ENCODE results near the gene TPRG1. TPM values are rescaled to one million over a fixed set of nuclear protein-coding genes. Genes with fewer than 3 reads are reported as not detected.

Gene TPRG1
- total RNA-seq, 2 donors from 2014 or later, result 2.1 to 4.6 TPM

DNA sequence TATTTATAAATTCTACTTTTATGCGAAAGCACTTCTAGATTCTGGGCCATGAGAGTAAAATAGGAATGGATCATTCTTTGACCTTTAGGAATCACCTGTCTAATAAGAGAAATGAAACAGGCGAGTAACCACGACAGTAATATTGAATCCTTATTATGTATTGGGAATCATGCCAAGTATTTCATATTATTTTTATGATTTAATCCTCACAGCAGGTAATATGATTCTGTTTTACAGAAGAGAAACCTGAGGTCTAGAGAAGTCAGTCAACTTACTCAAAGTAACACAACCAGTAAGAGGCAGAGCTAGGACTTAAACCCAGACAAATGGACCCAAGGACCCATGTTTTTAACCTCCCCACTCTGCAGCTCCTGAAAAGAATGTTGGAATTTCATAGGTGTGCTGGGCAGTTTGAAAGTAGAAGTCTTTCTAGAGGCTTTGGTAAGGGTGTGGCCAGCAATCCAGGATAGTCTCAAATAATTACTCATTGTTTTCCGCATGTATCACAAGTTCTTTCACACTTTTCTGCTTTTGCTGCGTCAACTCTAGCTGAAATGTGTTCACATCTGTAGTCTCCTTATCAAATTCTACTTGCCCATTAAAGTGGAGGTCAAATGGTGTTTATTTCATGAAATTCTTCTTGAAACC lies 181.7 kb downstream of the TPRG1 start:
- no peak overlapping the region for H3K27ac ChIP-seq
- intact Hi-C loops (cut with DNase I), result no loop called here
- no peak for ATAC-seq

DNA sequence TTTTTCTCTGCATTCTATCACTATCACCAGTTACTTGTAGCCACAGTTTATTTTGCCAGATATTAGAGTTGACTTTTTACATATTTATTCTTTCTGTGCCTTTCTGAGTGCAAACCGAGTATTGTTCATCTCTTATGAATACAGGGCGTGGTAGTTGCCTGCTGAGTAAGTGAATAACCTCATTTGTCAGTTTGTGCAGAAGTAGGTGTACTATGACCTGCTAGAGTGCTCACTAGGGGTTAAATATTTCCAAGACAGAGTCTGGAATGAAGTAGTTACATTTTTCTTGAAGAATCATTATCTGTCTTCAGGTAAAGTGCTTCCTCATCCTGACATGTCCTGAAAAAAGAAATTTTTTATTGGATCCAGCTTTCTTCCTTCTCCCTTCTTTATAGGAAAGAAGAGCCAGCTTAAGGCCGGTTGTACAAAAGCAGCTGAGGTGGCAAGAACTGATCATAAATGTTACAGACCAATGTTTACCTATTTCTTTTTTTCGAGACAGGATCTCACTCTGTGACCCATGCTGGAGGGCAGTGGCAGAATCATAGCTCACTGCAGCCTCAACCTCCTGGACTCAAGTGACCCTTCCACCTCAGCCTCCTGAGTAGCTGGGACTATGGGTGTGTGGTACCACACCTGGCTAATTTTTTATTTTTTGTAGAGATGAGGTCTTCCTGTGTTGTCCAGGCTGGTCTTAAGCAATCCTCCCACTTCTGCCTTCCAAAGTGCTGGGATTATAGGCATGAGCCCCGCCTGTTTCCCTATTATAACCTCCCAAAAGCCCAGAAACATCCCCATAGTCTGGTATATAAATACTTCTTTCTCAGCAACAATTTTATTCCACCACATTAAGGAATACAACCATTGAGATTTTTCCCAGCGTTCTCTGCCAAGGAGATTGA lies 182.5 kb downstream of the TPRG1 start:
- no peak overlapping the region for H3K4me3 ChIP-seq
- no peaks in the 10 kb centered on the region for H3K9me3 ChIP-seq
- no peaks in the 10 kb centered on the region for H3K36me3 ChIP-seq (replicated peaks in 1 of 2; ENCODE audit: insufficient read depth in 1 of 2, low read depth in 2 of 2)
- no peaks in the 10 kb centered on the region for H3K27me3 ChIP-seq
- H3K27ac ChIP-seq, result no peak overlapping the region
- H3K4me1 ChIP-seq, result no peaks in the 10 kb centered on the region
- TF ChIP-seq POLR2A (IDR thresholded peaks at IDR 0.05), result no peak
- TF ChIP-seq, protein P1, sequence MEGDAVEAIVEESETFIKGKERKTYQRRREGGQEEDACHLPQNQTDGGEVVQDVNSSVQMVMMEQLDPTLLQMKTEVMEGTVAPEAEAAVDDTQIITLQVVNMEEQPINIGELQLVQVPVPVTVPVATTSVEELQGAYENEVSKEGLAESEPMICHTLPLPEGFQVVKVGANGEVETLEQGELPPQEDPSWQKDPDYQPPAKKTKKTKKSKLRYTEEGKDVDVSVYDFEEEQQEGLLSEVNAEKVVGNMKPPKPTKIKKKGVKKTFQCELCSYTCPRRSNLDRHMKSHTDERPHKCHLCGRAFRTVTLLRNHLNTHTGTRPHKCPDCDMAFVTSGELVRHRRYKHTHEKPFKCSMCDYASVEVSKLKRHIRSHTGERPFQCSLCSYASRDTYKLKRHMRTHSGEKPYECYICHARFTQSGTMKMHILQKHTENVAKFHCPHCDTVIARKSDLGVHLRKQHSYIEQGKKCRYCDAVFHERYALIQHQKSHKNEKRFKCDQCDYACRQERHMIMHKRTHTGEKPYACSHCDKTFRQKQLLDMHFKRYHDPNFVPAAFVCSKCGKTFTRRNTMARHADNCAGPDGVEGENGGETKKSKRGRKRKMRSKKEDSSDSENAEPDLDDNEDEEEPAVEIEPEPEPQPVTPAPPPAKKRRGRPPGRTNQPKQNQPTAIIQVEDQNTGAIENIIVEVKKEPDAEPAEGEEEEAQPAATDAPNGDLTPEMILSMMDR (IDR thresholded peaks at IDR 0.05), result no peak
- WGBS, 2 donors, result 61 to 68% methylated on average over 6 of the region's 6 CpGs
- ATAC-seq (no peak), DNase-seq (no peak)
- intact Hi-C loops (cut with DNase I), result no loop called here

More for the DNA sequence above, 181.7 kb downstream of the TPRG1 start:
- Histone ChIP-seq H3K4me3 (no peak overlapping the region), H3K4me1 (no peaks in the 10 kb centered on the region), H3K9me3 (no peaks in the 10 kb centered on the region), H3K27me3 (no peaks in the 10 kb centered on the region), H3K36me3 (replicated peaks in 1 of 2; ENCODE audit: insufficient read depth in 1 of 2, low read depth in 2 of 2) (no peaks in the 10 kb centered on the region)
- TF ChIP-seq, protein P1 (IDR thresholded peaks at IDR 0.05), result no peak
- no peak for TF ChIP-seq POLR2A (IDR thresholded peaks at IDR 0.05)
- DNase-seq, result no peak
- WGBS, 2 donors, result 84 to 92% methylated on average over 5 of the region's 5 CpGs

DNA sequence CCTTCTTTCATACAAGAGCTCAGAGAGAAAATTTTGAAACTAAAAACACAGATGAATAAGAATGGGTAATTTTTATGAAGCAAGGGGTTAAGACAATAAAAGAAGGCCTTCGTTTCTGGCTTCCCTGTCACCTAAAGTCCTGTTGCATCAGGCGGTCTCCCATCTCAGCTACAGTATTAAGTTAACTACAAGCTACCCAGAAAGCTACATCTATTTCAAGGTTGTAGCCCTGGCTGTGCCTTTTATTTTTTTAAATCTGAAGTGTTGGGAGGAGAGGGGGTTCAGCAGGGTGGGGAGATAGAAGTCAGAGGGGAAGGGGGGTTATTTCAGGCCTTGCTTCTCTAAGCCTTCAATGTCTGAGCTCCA lies 183.3 kb downstream of the TPRG1 start:
- no peak overlapping the region for H3K4me3 ChIP-seq
- TF ChIP-seq POLR2A (IDR thresholded peaks at IDR 0.05), result no peak
- TF ChIP-seq, protein P1 (IDR thresholded peaks at IDR 0.05), result no peak
- DNase-seq (no peak), ATAC-seq (no peak)
- H3K27ac ChIP-seq, result no peak overlapping the region
- no peaks in the 10 kb centered on the region for H3K9me3 ChIP-seq
- WGBS, 2 donors, result 74 to 78% methylated on average over 2 of the region's 2 CpGs
- no peaks in the 10 kb centered on the region for H3K4me1 ChIP-seq
- no peaks in the 10 kb centered on the region for H3K36me3 ChIP-seq (replicated peaks in 1 of 2; ENCODE audit: insufficient read depth in 1 of 2, low read depth in 2 of 2)
- H3K27me3 ChIP-seq, result no peaks in the 10 kb centered on the region
- intact Hi-C loops (cut with DNase I), result no loop called here

DNA sequence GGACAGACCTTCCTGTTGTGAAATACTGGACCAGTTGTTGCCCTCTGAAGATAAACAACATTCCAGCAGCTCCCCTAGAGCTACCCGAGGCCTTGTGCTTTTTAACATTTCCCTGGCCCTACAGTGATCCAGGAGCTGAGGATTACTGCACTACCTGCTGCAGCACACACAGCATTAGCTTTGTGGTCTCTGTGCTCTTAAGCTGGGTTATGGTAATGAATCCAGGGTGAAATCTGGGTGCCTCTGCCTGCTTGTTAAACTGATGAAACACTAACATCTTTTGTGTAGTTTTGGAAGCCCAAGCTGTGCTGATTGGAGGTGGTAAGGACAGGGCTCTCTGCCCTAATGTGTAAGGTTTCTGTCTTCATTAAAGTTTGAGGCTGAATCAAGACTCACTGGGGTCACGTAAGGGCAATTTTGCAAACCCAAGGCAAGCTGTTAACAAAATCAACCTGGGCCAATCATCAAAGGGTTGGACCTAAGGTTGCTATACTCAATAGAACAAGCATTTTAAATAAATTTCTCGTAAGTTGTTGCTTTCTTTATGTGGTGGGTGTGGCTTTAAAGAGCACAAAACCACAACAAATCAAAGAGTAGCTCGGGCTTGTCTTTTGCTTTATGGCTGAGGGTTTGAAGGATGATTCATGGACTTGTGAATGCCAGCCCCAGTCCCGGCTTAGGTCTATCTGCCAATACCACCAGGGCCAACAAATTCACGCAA lies 183.9 kb downstream of the TPRG1 start:
- Histone ChIP-seq H3K9me3 (no peaks in the 10 kb centered on the region), H3K4me3 (no peak overlapping the region), H3K36me3 (replicated peaks in 1 of 2; ENCODE audit: insufficient read depth in 1 of 2, low read depth in 2 of 2) (no peaks in the 10 kb centered on the region), H3K27ac (no peak overlapping the region), H3K27me3 (no peaks in the 10 kb centered on the region), H3K4me1 (no peaks in the 10 kb centered on the region)
- DNase-seq (no peak), ATAC-seq (no peak)
- TF ChIP-seq POLR2A (IDR thresholded peaks at IDR 0.05), result no peak
- TF ChIP-seq, protein P1 (IDR thresholded peaks at IDR 0.05), result no peak
- WGBS, 2 donors, result 73 to 76% methylated on average over 6 of the region's 6 CpGs
- intact Hi-C loops (cut with DNase I), result no loop called here

Measured in body of pancreas (tissue), 4 donors.